H1 (cell line): Measurements from ENCODE around the gene ACTG1. TPM values are rescaled to one million over a fixed set of nuclear protein-coding genes. Genes with fewer than 3 reads are reported as not detected.

Experiments
- BRCA1 ChIP-seq: IDR thresholded peaks from 2 replicates; pipeline ENCODE4 v1.6.1; 2012; ENCODE audit warnings: low read depth, low read length, improper control_type of control experiment
- CEBPB ChIP-seq: IDR thresholded peaks from 2 replicates; pipeline ENCODE4 v1.6.1; 2012; ENCODE audit warnings: low read depth, low read length
- polyA plus RNA-seq, 7 experiments: library from polyadenylated mRNA; depleted of rRNA in 3 of 7; stranded (reverse) in 5 of 7; unstranded in 2 of 7; fragments of >200 nt in 5 of 7; fragments of 200-250 nt in 2 of 7; gene quantifications; 1 replicate in 5 of 7; 2 replicates in 1 of 7; 4 replicates in 1 of 7; pipeline versions ENCODE4 v1.2.1 to v1.2.3, GENCODE V29; 2011 to 2013; ENCODE audit warnings: missing spikeins in 2 of 7, mixed read lengths in 2 of 7
- total RNA-seq: library from RNA; stranded (reverse); fragmentation: NEBNext Ultra II Directional; extraction: Animal tissue kit (Norgen Biotek cat#: 25700); gene quantifications from 2 replicates; pipeline ENCODE4 v1.2.1, GENCODE V29; 2021

ACTG1 gene
- total and polyA plus RNA-seq, 2 of the 8 experiments (the other 6 are each of a cell fraction or from before 2014, with no cell fraction given) = 3,535 to 5,010 TPM

GRCh38 chr17:81500047-81500446 is 12.6 kb downstream of the ACTG1 start (continued):
- TF ChIP-seq CEBPB (no peak), BRCA1 (no peak)
